Endothelial cell of umbilical vein (primary cell): Measurements from ENCODE around the gene TCP11. TPM values are rescaled to one million over a fixed set of nuclear protein-coding genes. Genes with fewer than 3 reads are reported as not detected.

Source experiments
- BruUV-seq: library from RNA; stranded (reverse); fragments of 400-500 nt; replicated peaks from 2 replicates; lab custom pipeline; 2021; lab: Mats Ljungman, UMichigan
- CTCF ChIA-PET: fragments of 300-600, 350-600 bp; sonication (Branson Sonifier 250); formaldehyde crosslinking; loops from one replicate; lab custom pipeline; 2021; ENCODE audit warnings: antibody characterized with exemption, inconsistent platforms; lab: Charles Lee
- POLR2A ChIA-PET: fragments of 300-600, 350-600 bp; sonication (Branson Sonifier 250); formaldehyde crosslinking; loops from one replicate; lab custom pipeline; 2021; ENCODE audit warnings: antibody characterized with exemption, inconsistent platforms; lab: Charles Lee
- DNase-seq: peaks from one replicate; pipeline ENCODE4 v3.0.0-alpha.2; 2011; ENCODE audit warnings: low read depth, low spot score
- FAIRE-seq: peaks from 2 replicates; lab custom pipeline; 2011; peaks lifted over from hg19 to GRCh38; lab: Jason Lieb, UNC
- H2AFZ ChIP-seq: 2 replicates; pipeline ENCODE4 v1.6.0; 2012; ENCODE audit warnings: low read depth, low read length, control low read depth, inconsistent platforms
- H3K27ac ChIP-seq: 2 replicates; pipeline ENCODE4 v1.5.1; 2011; ENCODE audit warnings: low read depth, mild to moderate bottlenecking, control low read depth, low read length, moderate library complexity; ENCODE audit not compliant: insufficient read depth
- H3K27me3 ChIP-seq, 2 experiments: 2 replicates each; pipeline versions ENCODE4 v1.6.0 to v1.6.1; 2011; ENCODE audit warnings: low read length in 2 of 2, mixed read lengths in 1 of 2; ENCODE audit not compliant: control insufficient read depth in 2 of 2, insufficient read depth in 2 of 2
- H3K36me3 ChIP-seq, 2 experiments: 2 replicates in 1 of 2; 3 replicates in 1 of 2; pipeline ENCODE4 v1.5.1; 2011; ENCODE audit warnings: low read length in 2 of 2, mild to moderate bottlenecking in 1 of 2, moderate library complexity in 1 of 2; ENCODE audit not compliant: control insufficient read depth in 2 of 2, insufficient read depth in 2 of 2; ENCODE audit errors: extremely low read depth in 1 of 2
- H3K4me1 ChIP-seq: 3 replicates; pipeline ENCODE4 v1.5.1; 2011; ENCODE audit warnings: mild to moderate bottlenecking, low read length; ENCODE audit not compliant: control insufficient read depth, insufficient read depth; ENCODE audit errors: extremely low read depth
- H3K4me2 ChIP-seq: 2 replicates; pipeline ENCODE4 v1.6.1; 2011; ENCODE audit warnings: low read length, control low read depth, mixed read lengths; ENCODE audit not compliant: insufficient read depth
- H3K4me3 ChIP-seq, 3 experiments: fragments of 200-600 bp in 1 of 3; sonication (generic), shearing (Covaris generic) in 1 of 3; replicated peaks in 1 of 3; 2 replicates each; pipeline ENCODE4 v1.5.1; 2011 to 2016; ENCODE audit warnings: control low read depth in 3 of 3, low read length in 3 of 3, mild to moderate bottlenecking in 2 of 3, inconsistent platforms in 1 of 3, low read depth in 1 of 3, moderate library complexity in 1 of 3; ENCODE audit not compliant: insufficient read depth in 1 of 3
- H3K79me2 ChIP-seq: 2 replicates; pipeline ENCODE4 v1.6.0; 2012; ENCODE audit warnings: low read length, inconsistent platforms; ENCODE audit not compliant: control insufficient read depth, insufficient read depth
- H3K9ac ChIP-seq: replicated peaks from 2 replicates; pipeline ENCODE3; 2011; ENCODE audit warnings: low read length, control low read depth; ENCODE audit not compliant: insufficient read depth; ENCODE audit errors: extremely low read depth
- H3K9me1 ChIP-seq: replicated peaks from 3 replicates; pipeline ENCODE4 v1.6.0; 2011; ENCODE audit warnings: mild to moderate bottlenecking, low read length; ENCODE audit not compliant: control insufficient read depth, insufficient read depth; ENCODE audit errors: extremely low read depth
- H3K9me3 ChIP-seq: replicated peaks from 2 replicates; pipeline ENCODE4 v1.5.1; 2012; ENCODE audit warnings: low read length, inconsistent platforms; ENCODE audit not compliant: control insufficient read depth, insufficient read depth
- H4K20me1 ChIP-seq: replicated peaks from 2 replicates; pipeline ENCODE3; 2011; ENCODE audit warnings: mild to moderate bottlenecking, low read length; ENCODE audit not compliant: control insufficient read depth, insufficient read depth; ENCODE audit errors: extremely low read depth
- EZH2 ChIP-seq: IDR thresholded peaks from 2 replicates; pipeline ENCODE4 v1.6.1; 2012; ENCODE audit warnings: borderline replicate concordance, low read depth, mild to moderate bottlenecking, moderate library complexity, low read length, inconsistent platforms; ENCODE audit not compliant: severe bottlenecking
- FOS ChIP-seq: IDR thresholded peaks from 2 replicates; pipeline ENCODE4 v1.6.1; 2011; ENCODE audit warnings: mild to moderate bottlenecking, low read length, moderate library complexity, borderline replicate concordance; ENCODE audit not compliant: insufficient read depth
- GATA2 ChIP-seq: IDR thresholded peaks from 2 replicates; pipeline ENCODE4 v1.7.0; 2011; ENCODE audit warnings: low read depth, mild to moderate bottlenecking, moderate library complexity, mixed read lengths, low read length; ENCODE audit not compliant: insufficient read length, insufficient read depth
- JUN ChIP-seq: IDR thresholded peaks from 2 replicates; pipeline ENCODE4 v1.6.1; 2011; ENCODE audit warnings: borderline replicate concordance, low read depth; ENCODE audit not compliant: insufficient read length, insufficient read depth
- MYC ChIP-seq: IDR thresholded peaks from one replicate; pipeline ENCODE4 v1.6.1; 2011; ENCODE audit warnings: mild to moderate bottlenecking, low read depth, low read length
- POLR2A ChIP-seq: IDR thresholded peaks from 2 replicates; pipeline ENCODE4 v1.6.1; 2012; ENCODE audit warnings: low read depth, mild to moderate bottlenecking, control low read depth, low read length
- POLR2AphosphoS5 ChIP-seq: IDR thresholded peaks from 2 replicates; pipeline ENCODE4 v1.6.1; 2012; ENCODE audit warnings: low read depth, mild to moderate bottlenecking, control low read depth, low read length, moderate library complexity; ENCODE audit not compliant: insufficient read depth
- dilution Hi-C: fragments of 300-500 bp; cut with MboI; formaldehyde crosslinking; loops from one replicate; pipeline ENCODE4 v1.15.0; 2019; ENCODE audit warnings: low sequenced_read_pairs; ENCODE audit not compliant: extremely low pct_ligation_motif_present
- intact Hi-C: fragments of 100-400 bp; cut with micrococcal nuclease; formaldehyde crosslinking; loops from one replicate; pipeline ENCODE4 v1.10.0; 2022
- polyA plus RNA-seq, 4 experiments: library from polyadenylated mRNA; depleted of rRNA in 3 of 4; stranded (reverse) in 3 of 4; unstranded in 1 of 4; fragments of >200 nt; gene quantifications; 2 replicates each; pipeline versions ENCODE4 v1.2.1 to v1.2.3, GENCODE V29; 2011 to 2012; ENCODE audit warnings: missing spikeins in 1 of 4
- total RNA-seq: library from RNA; stranded (reverse); gene quantifications from 2 replicates; pipeline ENCODE4 v1.2.3, GENCODE V29; 2021
- TF ChIP-seq, protein P1 (sequence below), 2 donors: IDR thresholded peaks; 1 replicate in 1 of 2; 2 replicates in 1 of 2; pipeline ENCODE4 v1.5.1; 2011; ENCODE audit warnings: low read length in 2 of 2, mild to moderate bottlenecking in 2 of 2, moderate library complexity in 2 of 2, control low read depth in 1 of 2, inconsistent platforms in 1 of 2, low read depth in 1 of 2; ENCODE audit not compliant: insufficient read depth in 1 of 2; ENCODE audit errors: extremely low read depth in 1 of 2
- TF ChIP-seq, protein P2 (sequence below): IDR thresholded peaks from 2 replicates; pipeline ENCODE4 v1.6.1; 2011; ENCODE audit not compliant: insufficient read depth, insufficient read length

The TCP11 gene
- total and polyA plus RNA-seq, 2 donors (not counting 3 experiments of a cell fraction or from before 2014, with no cell fraction given), result 0.18 TPM; not detected in 1

- peaks cover 0 to 41% of the 10 kb centered on the region in 2 experiments for H3K36me3 ChIP-seq
- ChIA-PET POLR2A (no interaction called here), CTCF (interaction anchor here (1.0 to 2.5 kb wide), 3 partner anchors 9 to 100 kb away, joined by 3 to 9 read pairs (median 5); no protein-coding TSS in a partner anchor)
- H3K27ac ChIP-seq, result no peak overlapping the region
- H4K20me1 ChIP-seq, result no peaks in the 10 kb centered on the region
- no peak for FAIRE-seq
- no peaks in the 10 kb centered on the region for H3K27me3 ChIP-seq
- no peaks in the 10 kb centered on the region for H3K9me3 ChIP-seq
- intact Hi-C loops (no loop called here), dilution Hi-C loops (no loop called here)
- no peaks in the 10 kb centered on the region for H3K9me1 ChIP-seq
- H3K79me2 ChIP-seq, result no peaks in the 10 kb centered on the region
- no peak overlapping the region for H3K9ac ChIP-seq
- no peak overlapping the region for H3K4me2 ChIP-seq
- DNase-seq, result no peak
- no peak overlapping the region for H3K4me3 ChIP-seq
- BruUV-seq, result no TSS peak
- H3K4me1 ChIP-seq, result no peaks in the 10 kb centered on the region
- H2AFZ ChIP-seq, result no peak overlapping the region
- no peak for TF ChIP-seq EZH2
- no peak for TF ChIP-seq POLR2AphosphoS5
- TF ChIP-seq MYC, result no peak
These were observed 53.5 kb downstream of the TCP11 start for GRCh38 chr6:35087361-35088280.

- no peak overlapping the region for H2AFZ ChIP-seq
- BruUV-seq, result no TSS peak
These were observed 54.3 kb downstream of the TCP11 start for GRCh38 chr6:35086636-35087360.

More at GRCh38 chr6:35086636-35087360, 54.3 kb downstream of the TCP11 start:
- Histone ChIP-seq H3K79me2 (no peaks in the 10 kb centered on the region), H4K20me1 (no peaks in the 10 kb centered on the region), H3K4me3 (no peak overlapping the region), H3K27me3 (no peaks in the 10 kb centered on the region), H3K27ac (no peak overlapping the region), H3K9me3 (no peaks in the 10 kb centered on the region), H3K4me1 (peaks cover 2% of the 10 kb centered on the region), H3K9me1 (no peaks in the 10 kb centered on the region), H3K4me2 (no peak overlapping the region), H3K9ac (no peak overlapping the region), H3K36me3 (peaks cover 0 to 41% of the 10 kb centered on the region in 2 experiments)
- ChIA-PET POLR2A (no interaction called here), CTCF (interaction anchor here (0.9 to 2.5 kb wide), 3 partner anchors 36 to 100 kb away, joined by 3 to 9 read pairs (median 3); no protein-coding TSS in a partner anchor)
- no peak for TF ChIP-seq JUN
- TF ChIP-seq, protein P1, sequence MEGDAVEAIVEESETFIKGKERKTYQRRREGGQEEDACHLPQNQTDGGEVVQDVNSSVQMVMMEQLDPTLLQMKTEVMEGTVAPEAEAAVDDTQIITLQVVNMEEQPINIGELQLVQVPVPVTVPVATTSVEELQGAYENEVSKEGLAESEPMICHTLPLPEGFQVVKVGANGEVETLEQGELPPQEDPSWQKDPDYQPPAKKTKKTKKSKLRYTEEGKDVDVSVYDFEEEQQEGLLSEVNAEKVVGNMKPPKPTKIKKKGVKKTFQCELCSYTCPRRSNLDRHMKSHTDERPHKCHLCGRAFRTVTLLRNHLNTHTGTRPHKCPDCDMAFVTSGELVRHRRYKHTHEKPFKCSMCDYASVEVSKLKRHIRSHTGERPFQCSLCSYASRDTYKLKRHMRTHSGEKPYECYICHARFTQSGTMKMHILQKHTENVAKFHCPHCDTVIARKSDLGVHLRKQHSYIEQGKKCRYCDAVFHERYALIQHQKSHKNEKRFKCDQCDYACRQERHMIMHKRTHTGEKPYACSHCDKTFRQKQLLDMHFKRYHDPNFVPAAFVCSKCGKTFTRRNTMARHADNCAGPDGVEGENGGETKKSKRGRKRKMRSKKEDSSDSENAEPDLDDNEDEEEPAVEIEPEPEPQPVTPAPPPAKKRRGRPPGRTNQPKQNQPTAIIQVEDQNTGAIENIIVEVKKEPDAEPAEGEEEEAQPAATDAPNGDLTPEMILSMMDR (IDR thresholded peaks at IDR 0.05; ENCODE audit: extremely low read depth in 1 of 2, insufficient read depth in 1 of 2, low read depth in 1 of 2, low read length in 2 of 2), result no peak
- TF ChIP-seq, protein P2, sequence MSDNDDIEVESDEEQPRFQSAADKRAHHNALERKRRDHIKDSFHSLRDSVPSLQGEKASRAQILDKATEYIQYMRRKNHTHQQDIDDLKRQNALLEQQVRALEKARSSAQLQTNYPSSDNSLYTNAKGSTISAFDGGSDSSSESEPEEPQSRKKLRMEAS, result no peak
- no peak for TF ChIP-seq FOS
- no peak for TF ChIP-seq POLR2AphosphoS5
- TF ChIP-seq MYC, result no peak
- TF ChIP-seq GATA2, result no peak
- TF ChIP-seq EZH2, result no peak
- TF ChIP-seq POLR2A, result no peak
- no peak for FAIRE-seq
- DNase-seq, result no peak
- intact Hi-C loops (no loop called here), dilution Hi-C loops (no loop called here)
